ENCODE measurements around the gene ANKS1B.

Gene ANKS1B

DNA sequence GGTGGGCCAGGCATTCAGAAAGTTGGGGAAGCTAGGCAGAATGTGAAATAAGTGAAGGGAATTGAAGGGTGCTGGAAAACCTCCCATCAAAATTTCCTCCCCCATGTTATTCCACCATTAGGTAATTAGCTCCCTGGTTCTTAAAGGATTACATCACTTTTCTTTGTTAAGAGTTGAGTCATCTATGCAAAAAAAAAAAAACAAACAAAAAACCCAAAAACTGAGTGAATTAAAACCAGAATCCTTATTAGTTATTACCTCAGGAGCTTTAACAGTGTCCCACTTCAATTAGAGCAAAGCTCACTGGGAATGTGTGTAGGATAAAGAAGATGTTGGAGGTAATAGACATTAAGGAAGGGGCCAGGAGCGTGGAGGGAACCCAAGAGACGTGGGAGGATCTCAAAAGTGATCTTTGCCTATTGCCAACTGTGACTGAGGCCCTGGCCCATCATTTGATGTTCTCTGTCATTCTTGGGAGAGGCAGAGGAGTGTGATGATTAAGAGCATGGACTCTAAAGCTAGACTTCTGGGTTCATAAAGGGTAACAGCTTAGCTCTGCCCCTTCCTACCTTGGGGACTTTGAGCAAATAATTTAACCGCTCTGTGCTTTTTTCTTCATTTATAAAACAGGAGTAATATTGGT, 975.0 kb downstream of the ANKS1B start (continued):
- TF ChIP-seq, protein P1, sequence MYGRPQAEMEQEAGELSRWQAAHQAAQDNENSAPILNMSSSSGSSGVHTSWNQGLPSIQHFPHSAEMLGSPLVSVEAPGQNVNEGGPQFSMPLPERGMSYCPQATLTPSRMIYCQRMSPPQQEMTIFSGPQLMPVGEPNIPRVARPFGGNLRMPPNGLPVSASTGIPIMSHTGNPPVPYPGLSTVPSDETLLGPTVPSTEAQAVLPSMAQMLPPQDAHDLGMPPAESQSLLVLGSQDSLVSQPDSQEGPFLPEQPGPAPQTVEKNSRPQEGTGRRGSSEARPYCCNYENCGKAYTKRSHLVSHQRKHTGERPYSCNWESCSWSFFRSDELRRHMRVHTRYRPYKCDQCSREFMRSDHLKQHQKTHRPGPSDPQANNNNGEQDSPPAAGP (tag by site-specific recombination; IDR thresholded peaks at IDR 0.05): no peak
- TF ChIP-seq, protein P2, sequence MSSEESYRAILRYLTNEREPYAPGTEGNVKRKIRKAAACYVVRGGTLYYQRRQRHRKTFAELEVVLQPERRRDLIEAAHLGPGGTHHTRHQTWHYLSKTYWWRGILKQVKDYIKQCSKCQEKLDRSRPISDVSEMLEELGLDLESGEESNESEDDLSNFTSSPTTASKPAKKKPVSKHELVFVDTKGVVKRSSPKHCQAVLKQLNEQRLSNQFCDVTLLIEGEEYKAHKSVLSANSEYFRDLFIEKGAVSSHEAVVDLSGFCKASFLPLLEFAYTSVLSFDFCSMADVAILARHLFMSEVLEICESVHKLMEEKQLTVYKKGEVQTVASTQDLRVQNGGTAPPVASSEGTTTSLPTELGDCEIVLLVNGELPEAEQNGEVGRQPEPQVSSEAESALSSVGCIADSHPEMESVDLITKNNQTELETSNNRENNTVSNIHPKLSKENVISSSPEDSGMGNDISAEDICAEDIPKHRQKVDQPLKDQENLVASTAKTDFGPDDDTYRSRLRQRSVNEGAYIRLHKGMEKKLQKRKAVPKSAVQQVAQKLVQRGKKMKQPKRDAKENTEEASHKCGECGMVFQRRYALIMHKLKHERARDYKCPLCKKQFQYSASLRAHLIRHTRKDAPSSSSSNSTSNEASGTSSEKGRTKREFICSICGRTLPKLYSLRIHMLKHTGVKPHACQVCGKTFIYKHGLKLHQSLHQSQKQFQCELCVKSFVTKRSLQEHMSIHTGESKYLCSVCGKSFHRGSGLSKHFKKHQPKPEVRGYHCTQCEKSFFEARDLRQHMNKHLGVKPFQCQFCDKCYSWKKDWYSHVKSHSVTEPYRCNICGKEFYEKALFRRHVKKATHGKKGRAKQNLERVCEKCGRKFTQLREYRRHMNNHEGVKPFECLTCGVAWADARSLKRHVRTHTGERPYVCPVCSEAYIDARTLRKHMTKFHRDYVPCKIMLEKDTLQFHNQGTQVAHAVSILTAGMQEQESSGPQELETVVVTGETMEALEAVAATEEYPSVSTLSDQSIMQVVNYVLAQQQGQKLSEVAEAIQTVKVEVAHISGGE (tag by site-specific recombination; conservative IDR thresholded peaks at IDR 0.05; ENCODE audit: low read depth): no peak
- TF ChIP-seq ZNF302 (tag by site-specific recombination; IDR thresholded peaks at IDR 0.05; ENCODE audit: low read depth) (no peak), SCRT2 (tag by site-specific recombination; IDR thresholded peaks at IDR 0.05) (no peak), GLI2 (tag by site-specific recombination; IDR thresholded peaks at IDR 0.05; ENCODE audit: borderline replicate concordance, low read depth) (no peak), ZNF19 (tag by site-specific recombination; IDR thresholded peaks at IDR 0.05; ENCODE audit: low read depth) (no peak), ZNF433 (tag by site-specific recombination; IDR thresholded peaks at IDR 0.05; ENCODE audit: low read depth) (no peak), ZNF501 (tag by site-specific recombination; IDR thresholded peaks at IDR 0.05) (no peak), ZNF16 (tag by site-specific recombination; IDR thresholded peaks at IDR 0.05; ENCODE audit: low read depth) (no peak), ZNF558 (tag by site-specific recombination; IDR thresholded peaks at IDR 0.05) (peak; percentile 53; the same call in 1 of the 2 replicates), ZBTB20 (tag by site-specific recombination; IDR thresholded peaks at IDR 0.05) (peak; percentile 35; the same call in 1 of the 2 replicates), ZNF560 (tag by site-specific recombination; IDR thresholded peaks at IDR 0.05; ENCODE audit: borderline replicate concordance) (no peak), ZBTB48 (tag by site-specific recombination; IDR thresholded peaks at IDR 0.05) (no peak), ZBTB17 (tag by site-specific recombination; IDR thresholded peaks at IDR 0.05) (no peak), ZNF155 (tag by site-specific recombination; IDR thresholded peaks at IDR 0.05) (no peak), ZNF138 (tag by site-specific recombination; IDR thresholded peaks at IDR 0.05; ENCODE audit: borderline replicate concordance) (no peak), ZBTB7A (tag by site-specific recombination; IDR thresholded peaks at IDR 0.05; ENCODE audit: low read depth) (no peak), ZNF473 (tag by site-specific recombination; IDR thresholded peaks at IDR 0.05) (no peak)
- TF ChIP-seq, protein P3, sequence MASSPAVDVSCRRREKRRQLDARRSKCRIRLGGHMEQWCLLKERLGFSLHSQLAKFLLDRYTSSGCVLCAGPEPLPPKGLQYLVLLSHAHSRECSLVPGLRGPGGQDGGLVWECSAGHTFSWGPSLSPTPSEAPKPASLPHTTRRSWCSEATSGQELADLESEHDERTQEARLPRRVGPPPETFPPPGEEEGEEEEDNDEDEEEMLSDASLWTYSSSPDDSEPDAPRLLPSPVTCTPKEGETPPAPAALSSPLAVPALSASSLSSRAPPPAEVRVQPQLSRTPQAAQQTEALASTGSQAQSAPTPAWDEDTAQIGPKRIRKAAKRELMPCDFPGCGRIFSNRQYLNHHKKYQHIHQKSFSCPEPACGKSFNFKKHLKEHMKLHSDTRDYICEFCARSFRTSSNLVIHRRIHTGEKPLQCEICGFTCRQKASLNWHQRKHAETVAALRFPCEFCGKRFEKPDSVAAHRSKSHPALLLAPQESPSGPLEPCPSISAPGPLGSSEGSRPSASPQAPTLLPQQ (tag by site-specific recombination; IDR thresholded peaks at IDR 0.05): 0 out of 2 replicates have a peak, but pooled peaks have one; percentile 27
- TF ChIP-seq, protein P4, sequence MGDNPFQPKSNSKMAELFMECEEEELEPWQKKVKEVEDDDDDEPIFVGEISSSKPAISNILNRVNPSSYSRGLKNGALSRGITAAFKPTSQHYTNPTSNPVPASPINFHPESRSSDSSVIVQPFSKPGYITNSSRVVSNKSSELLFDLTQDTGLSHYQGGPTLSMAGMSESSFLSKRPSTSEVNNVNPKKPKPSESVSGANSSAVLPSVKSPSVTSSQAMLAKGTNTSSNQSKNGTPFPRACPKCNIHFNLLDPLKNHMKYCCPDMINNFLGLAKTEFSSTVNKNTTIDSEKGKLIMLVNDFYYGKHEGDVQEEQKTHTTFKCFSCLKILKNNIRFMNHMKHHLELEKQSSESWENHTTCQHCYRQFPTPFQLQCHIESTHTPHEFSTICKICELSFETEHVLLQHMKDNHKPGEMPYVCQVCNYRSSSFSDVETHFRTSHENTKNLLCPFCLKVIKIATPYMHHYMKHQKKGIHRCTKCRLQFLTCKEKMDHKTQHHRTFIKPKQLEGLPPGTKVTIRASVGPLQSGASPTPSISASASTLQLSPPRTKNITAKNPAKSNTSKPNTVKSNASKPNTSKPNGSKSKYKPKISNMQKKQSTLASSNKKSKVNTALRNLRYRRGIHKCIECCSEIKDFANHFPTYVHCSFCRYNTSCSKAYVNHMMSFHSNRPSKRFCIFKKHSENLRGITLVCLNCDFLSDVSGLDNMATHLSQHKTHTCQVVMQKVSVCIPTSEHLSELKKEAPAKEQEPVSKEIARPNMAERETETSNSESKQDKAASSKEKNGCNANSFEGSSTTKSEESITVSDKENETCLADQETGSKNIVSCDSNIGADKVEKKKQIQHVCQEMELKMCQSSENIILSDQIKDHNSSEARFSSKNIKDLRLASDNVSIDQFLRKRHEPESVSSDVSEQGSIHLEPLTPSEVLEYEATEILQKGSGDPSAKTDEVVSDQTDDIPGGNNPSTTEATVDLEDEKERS (tag by site-specific recombination; IDR thresholded peaks at IDR 0.05): no peak
- TF ChIP-seq, protein P5, sequence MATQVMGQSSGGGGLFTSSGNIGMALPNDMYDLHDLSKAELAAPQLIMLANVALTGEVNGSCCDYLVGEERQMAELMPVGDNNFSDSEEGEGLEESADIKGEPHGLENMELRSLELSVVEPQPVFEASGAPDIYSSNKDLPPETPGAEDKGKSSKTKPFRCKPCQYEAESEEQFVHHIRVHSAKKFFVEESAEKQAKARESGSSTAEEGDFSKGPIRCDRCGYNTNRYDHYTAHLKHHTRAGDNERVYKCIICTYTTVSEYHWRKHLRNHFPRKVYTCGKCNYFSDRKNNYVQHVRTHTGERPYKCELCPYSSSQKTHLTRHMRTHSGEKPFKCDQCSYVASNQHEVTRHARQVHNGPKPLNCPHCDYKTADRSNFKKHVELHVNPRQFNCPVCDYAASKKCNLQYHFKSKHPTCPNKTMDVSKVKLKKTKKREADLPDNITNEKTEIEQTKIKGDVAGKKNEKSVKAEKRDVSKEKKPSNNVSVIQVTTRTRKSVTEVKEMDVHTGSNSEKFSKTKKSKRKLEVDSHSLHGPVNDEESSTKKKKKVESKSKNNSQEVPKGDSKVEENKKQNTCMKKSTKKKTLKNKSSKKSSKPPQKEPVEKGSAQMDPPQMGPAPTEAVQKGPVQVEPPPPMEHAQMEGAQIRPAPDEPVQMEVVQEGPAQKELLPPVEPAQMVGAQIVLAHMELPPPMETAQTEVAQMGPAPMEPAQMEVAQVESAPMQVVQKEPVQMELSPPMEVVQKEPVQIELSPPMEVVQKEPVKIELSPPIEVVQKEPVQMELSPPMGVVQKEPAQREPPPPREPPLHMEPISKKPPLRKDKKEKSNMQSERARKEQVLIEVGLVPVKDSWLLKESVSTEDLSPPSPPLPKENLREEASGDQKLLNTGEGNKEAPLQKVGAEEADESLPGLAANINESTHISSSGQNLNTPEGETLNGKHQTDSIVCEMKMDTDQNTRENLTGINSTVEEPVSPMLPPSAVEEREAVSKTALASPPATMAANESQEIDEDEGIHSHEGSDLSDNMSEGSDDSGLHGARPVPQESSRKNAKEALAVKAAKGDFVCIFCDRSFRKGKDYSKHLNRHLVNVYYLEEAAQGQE (tag by site-specific recombination; IDR thresholded peaks at IDR 0.05): no peak
- TF ChIP-seq, protein P6, sequence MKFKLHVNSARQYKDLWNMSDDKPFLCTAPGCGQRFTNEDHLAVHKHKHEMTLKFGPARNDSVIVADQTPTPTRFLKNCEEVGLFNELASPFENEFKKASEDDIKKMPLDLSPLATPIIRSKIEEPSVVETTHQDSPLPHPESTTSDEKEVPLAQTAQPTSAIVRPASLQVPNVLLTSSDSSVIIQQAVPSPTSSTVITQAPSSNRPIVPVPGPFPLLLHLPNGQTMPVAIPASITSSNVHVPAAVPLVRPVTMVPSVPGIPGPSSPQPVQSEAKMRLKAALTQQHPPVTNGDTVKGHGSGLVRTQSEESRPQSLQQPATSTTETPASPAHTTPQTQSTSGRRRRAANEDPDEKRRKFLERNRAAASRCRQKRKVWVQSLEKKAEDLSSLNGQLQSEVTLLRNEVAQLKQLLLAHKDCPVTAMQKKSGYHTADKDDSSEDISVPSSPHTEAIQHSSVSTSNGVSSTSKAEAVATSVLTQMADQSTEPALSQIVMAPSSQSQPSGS (tag by site-specific recombination; IDR thresholded peaks at IDR 0.05; ENCODE audit: low read depth): peak; percentile 84
- TF ChIP-seq, protein P7, sequence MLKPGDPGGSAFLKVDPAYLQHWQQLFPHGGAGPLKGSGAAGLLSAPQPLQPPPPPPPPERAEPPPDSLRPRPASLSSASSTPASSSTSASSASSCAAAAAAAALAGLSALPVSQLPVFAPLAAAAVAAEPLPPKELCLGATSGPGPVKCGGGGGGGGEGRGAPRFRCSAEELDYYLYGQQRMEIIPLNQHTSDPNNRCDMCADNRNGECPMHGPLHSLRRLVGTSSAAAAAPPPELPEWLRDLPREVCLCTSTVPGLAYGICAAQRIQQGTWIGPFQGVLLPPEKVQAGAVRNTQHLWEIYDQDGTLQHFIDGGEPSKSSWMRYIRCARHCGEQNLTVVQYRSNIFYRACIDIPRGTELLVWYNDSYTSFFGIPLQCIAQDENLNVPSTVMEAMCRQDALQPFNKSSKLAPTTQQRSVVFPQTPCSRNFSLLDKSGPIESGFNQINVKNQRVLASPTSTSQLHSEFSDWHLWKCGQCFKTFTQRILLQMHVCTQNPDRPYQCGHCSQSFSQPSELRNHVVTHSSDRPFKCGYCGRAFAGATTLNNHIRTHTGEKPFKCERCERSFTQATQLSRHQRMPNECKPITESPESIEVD (tag by site-specific recombination; IDR thresholded peaks at IDR 0.05): peak; percentile 40; the same call in 1 of the 2 replicates

All from HEK293 (cell line).